Endothelial cell of umbilical vein (primary cell): ENCODE data around the gene ANKRD34A. TPM values are rescaled to one million over a fixed set of nuclear protein-coding genes. Genes with fewer than 3 reads are reported as not detected.

Source experiments
- BruUV-seq: library from RNA; stranded (reverse); fragments of 400-500 nt; replicated peaks from 2 replicates; lab custom pipeline; 2021; lab: Mats Ljungman, UMichigan
- CTCF ChIA-PET: fragments of 300-600, 350-600 bp; sonication (Branson Sonifier 250); formaldehyde crosslinking; loops from one replicate; lab custom pipeline; 2021; ENCODE audit warnings: antibody characterized with exemption, inconsistent platforms; lab: Charles Lee
- POLR2A ChIA-PET: fragments of 300-600, 350-600 bp; sonication (Branson Sonifier 250); formaldehyde crosslinking; loops from one replicate; lab custom pipeline; 2021; ENCODE audit warnings: antibody characterized with exemption, inconsistent platforms; lab: Charles Lee
- DNase-seq: peaks from one replicate; pipeline ENCODE4 v3.0.0-alpha.2; 2011; ENCODE audit warnings: low read depth, low spot score
- FAIRE-seq: peaks from 2 replicates; lab custom pipeline; 2011; peaks lifted over from hg19 to GRCh38; lab: Jason Lieb, UNC
- H2AFZ ChIP-seq: 2 replicates; pipeline ENCODE4 v1.6.0; 2012; ENCODE audit warnings: low read depth, low read length, control low read depth, inconsistent platforms
- H3K27ac ChIP-seq: 2 replicates; pipeline ENCODE4 v1.5.1; 2011; ENCODE audit warnings: low read depth, mild to moderate bottlenecking, control low read depth, low read length, moderate library complexity; ENCODE audit not compliant: insufficient read depth
- H3K27me3 ChIP-seq, 2 experiments: 2 replicates each; pipeline versions ENCODE4 v1.6.0 to v1.6.1; 2011; ENCODE audit warnings: low read length in 2 of 2, mixed read lengths in 1 of 2; ENCODE audit not compliant: control insufficient read depth in 2 of 2, insufficient read depth in 2 of 2
- H3K36me3 ChIP-seq, 2 experiments: 2 replicates in 1 of 2; 3 replicates in 1 of 2; pipeline ENCODE4 v1.5.1; 2011; ENCODE audit warnings: low read length in 2 of 2, mild to moderate bottlenecking in 1 of 2, moderate library complexity in 1 of 2; ENCODE audit not compliant: control insufficient read depth in 2 of 2, insufficient read depth in 2 of 2; ENCODE audit errors: extremely low read depth in 1 of 2
- H3K4me1 ChIP-seq: 3 replicates; pipeline ENCODE4 v1.5.1; 2011; ENCODE audit warnings: mild to moderate bottlenecking, low read length; ENCODE audit not compliant: control insufficient read depth, insufficient read depth; ENCODE audit errors: extremely low read depth
- H3K4me2 ChIP-seq: 2 replicates; pipeline ENCODE4 v1.6.1; 2011; ENCODE audit warnings: low read length, control low read depth, mixed read lengths; ENCODE audit not compliant: insufficient read depth
- H3K4me3 ChIP-seq, 3 experiments: fragments of 200-600 bp in 1 of 3; sonication (generic), shearing (Covaris generic) in 1 of 3; replicated peaks in 1 of 3; 2 replicates each; pipeline ENCODE4 v1.5.1; 2011 to 2016; ENCODE audit warnings: control low read depth in 3 of 3, low read length in 3 of 3, mild to moderate bottlenecking in 2 of 3, inconsistent platforms in 1 of 3, low read depth in 1 of 3, moderate library complexity in 1 of 3; ENCODE audit not compliant: insufficient read depth in 1 of 3
- H3K79me2 ChIP-seq: 2 replicates; pipeline ENCODE4 v1.6.0; 2012; ENCODE audit warnings: low read length, inconsistent platforms; ENCODE audit not compliant: control insufficient read depth, insufficient read depth
- H3K9ac ChIP-seq: replicated peaks from 2 replicates; pipeline ENCODE3; 2011; ENCODE audit warnings: low read length, control low read depth; ENCODE audit not compliant: insufficient read depth; ENCODE audit errors: extremely low read depth
- H3K9me1 ChIP-seq: replicated peaks from 3 replicates; pipeline ENCODE4 v1.6.0; 2011; ENCODE audit warnings: mild to moderate bottlenecking, low read length; ENCODE audit not compliant: control insufficient read depth, insufficient read depth; ENCODE audit errors: extremely low read depth
- H3K9me3 ChIP-seq: replicated peaks from 2 replicates; pipeline ENCODE4 v1.5.1; 2012; ENCODE audit warnings: low read length, inconsistent platforms; ENCODE audit not compliant: control insufficient read depth, insufficient read depth
- H4K20me1 ChIP-seq: replicated peaks from 2 replicates; pipeline ENCODE3; 2011; ENCODE audit warnings: mild to moderate bottlenecking, low read length; ENCODE audit not compliant: control insufficient read depth, insufficient read depth; ENCODE audit errors: extremely low read depth
- CTCF ChIP-seq, 2 donors: IDR thresholded peaks; 1 replicate in 1 of 2; 2 replicates in 1 of 2; pipeline ENCODE4 v1.5.1; 2011; ENCODE audit warnings: low read length in 2 of 2, mild to moderate bottlenecking in 2 of 2, moderate library complexity in 2 of 2, control low read depth in 1 of 2, inconsistent platforms in 1 of 2, low read depth in 1 of 2; ENCODE audit not compliant: insufficient read depth in 1 of 2; ENCODE audit errors: extremely low read depth in 1 of 2
- EZH2 ChIP-seq: IDR thresholded peaks from 2 replicates; pipeline ENCODE4 v1.6.1; 2012; ENCODE audit warnings: borderline replicate concordance, low read depth, mild to moderate bottlenecking, moderate library complexity, low read length, inconsistent platforms; ENCODE audit not compliant: severe bottlenecking
- FOS ChIP-seq: IDR thresholded peaks from 2 replicates; pipeline ENCODE4 v1.6.1; 2011; ENCODE audit warnings: mild to moderate bottlenecking, low read length, moderate library complexity, borderline replicate concordance; ENCODE audit not compliant: insufficient read depth
- GATA2 ChIP-seq: IDR thresholded peaks from 2 replicates; pipeline ENCODE4 v1.7.0; 2011; ENCODE audit warnings: low read depth, mild to moderate bottlenecking, moderate library complexity, mixed read lengths, low read length; ENCODE audit not compliant: insufficient read length, insufficient read depth
- JUN ChIP-seq: IDR thresholded peaks from 2 replicates; pipeline ENCODE4 v1.6.1; 2011; ENCODE audit warnings: borderline replicate concordance, low read depth; ENCODE audit not compliant: insufficient read length, insufficient read depth
- MAX ChIP-seq: IDR thresholded peaks from 2 replicates; pipeline ENCODE4 v1.6.1; 2011; ENCODE audit not compliant: insufficient read depth, insufficient read length
- MYC ChIP-seq: IDR thresholded peaks from one replicate; pipeline ENCODE4 v1.6.1; 2011; ENCODE audit warnings: mild to moderate bottlenecking, low read depth, low read length
- POLR2A ChIP-seq: IDR thresholded peaks from 2 replicates; pipeline ENCODE4 v1.6.1; 2012; ENCODE audit warnings: low read depth, mild to moderate bottlenecking, control low read depth, low read length
- POLR2AphosphoS5 ChIP-seq: IDR thresholded peaks from 2 replicates; pipeline ENCODE4 v1.6.1; 2012; ENCODE audit warnings: low read depth, mild to moderate bottlenecking, control low read depth, low read length, moderate library complexity; ENCODE audit not compliant: insufficient read depth
- dilution Hi-C: fragments of 300-500 bp; cut with MboI; formaldehyde crosslinking; loops from one replicate; pipeline ENCODE4 v1.15.0; 2019; ENCODE audit warnings: low sequenced_read_pairs; ENCODE audit not compliant: extremely low pct_ligation_motif_present
- intact Hi-C: fragments of 100-400 bp; cut with micrococcal nuclease; formaldehyde crosslinking; loops from one replicate; pipeline ENCODE4 v1.10.0; 2022
- polyA plus RNA-seq, 4 experiments: library from polyadenylated mRNA; depleted of rRNA in 3 of 4; stranded (reverse) in 3 of 4; unstranded in 1 of 4; fragments of >200 nt; gene quantifications; 2 replicates each; pipeline versions ENCODE4 v1.2.1 to v1.2.3, GENCODE V29; 2011 to 2012; ENCODE audit warnings: missing spikeins in 1 of 4
- total RNA-seq: library from RNA; stranded (reverse); gene quantifications from 2 replicates; pipeline ENCODE4 v1.2.3, GENCODE V29; 2021

The ANKRD34A gene
- total and polyA plus RNA-seq, 2 donors (not counting 3 experiments of a cell fraction or from before 2014, with no cell fraction given) = 0.24 to 0.43 TPM

- FAIRE-seq = no peak
- H3K4me3 ChIP-seq = no peak overlapping the region
- BruUV-seq = no TSS peak
These were observed 35.1 kb upstream of the ANKRD34A start for GRCh38 chr1:145999321-146000024.

More at GRCh38 chr1:145999321-146000024, 35.1 kb upstream of the ANKRD34A start:
- TF ChIP-seq CTCF (IDR thresholded peaks at IDR 0.05; ENCODE audit: extremely low read depth in 1 of 2, insufficient read depth in 1 of 2, low read depth in 1 of 2, low read length in 2 of 2) (no peak), FOS (no peak), EZH2 (no peak), MAX (no peak), MYC (no peak), JUN (no peak), POLR2A (no peak), POLR2AphosphoS5 (no peak), GATA2 (no peak)
- ChIA-PET CTCF (interaction anchor here (0.9 to 2.5 kb wide), 2 partner anchors 10 to 22 kb away, joined by 4 to 5 read pairs; no protein-coding TSS in a partner anchor), POLR2A (no interaction called here)
- peaks cover 17% of the 10 kb centered on the region for H3K4me1 ChIP-seq
- H3K9ac ChIP-seq = no peak overlapping the region
- intact Hi-C loops = no loop called here
- H3K9me3 ChIP-seq = no peaks in the 10 kb centered on the region
- no peaks in the 10 kb centered on the region for H4K20me1 ChIP-seq
- H3K4me2 ChIP-seq = no peak overlapping the region
- no peaks in the 10 kb centered on the region for H3K9me1 ChIP-seq
- H2AFZ ChIP-seq = no peak overlapping the region
- no peaks in the 10 kb centered on the region for H3K27me3 ChIP-seq
- H3K27ac ChIP-seq = no peak overlapping the region
- H3K79me2 ChIP-seq = peaks cover 9% of the 10 kb centered on the region
- no peak for DNase-seq
- H3K36me3 ChIP-seq = peaks cover 0 to under 1% of the 10 kb centered on the region in 2 experiments
- dilution Hi-C loops = no loop called here
